Activated CD8-positive, alpha-beta memory T cell treated with anti-CD3 and anti-CD28 coated beads for 24 hours (primary cell): ENCODE data around the gene H3-3A.
A peak's percentile ranks its signal among the peaks of the same experiment; 100 is the strongest.

Source experiments
- DNase-seq: peaks from one replicate; pipeline ENCODE4 v3.0.0-alpha.2; 2020

H3-3A gene

DNA sequence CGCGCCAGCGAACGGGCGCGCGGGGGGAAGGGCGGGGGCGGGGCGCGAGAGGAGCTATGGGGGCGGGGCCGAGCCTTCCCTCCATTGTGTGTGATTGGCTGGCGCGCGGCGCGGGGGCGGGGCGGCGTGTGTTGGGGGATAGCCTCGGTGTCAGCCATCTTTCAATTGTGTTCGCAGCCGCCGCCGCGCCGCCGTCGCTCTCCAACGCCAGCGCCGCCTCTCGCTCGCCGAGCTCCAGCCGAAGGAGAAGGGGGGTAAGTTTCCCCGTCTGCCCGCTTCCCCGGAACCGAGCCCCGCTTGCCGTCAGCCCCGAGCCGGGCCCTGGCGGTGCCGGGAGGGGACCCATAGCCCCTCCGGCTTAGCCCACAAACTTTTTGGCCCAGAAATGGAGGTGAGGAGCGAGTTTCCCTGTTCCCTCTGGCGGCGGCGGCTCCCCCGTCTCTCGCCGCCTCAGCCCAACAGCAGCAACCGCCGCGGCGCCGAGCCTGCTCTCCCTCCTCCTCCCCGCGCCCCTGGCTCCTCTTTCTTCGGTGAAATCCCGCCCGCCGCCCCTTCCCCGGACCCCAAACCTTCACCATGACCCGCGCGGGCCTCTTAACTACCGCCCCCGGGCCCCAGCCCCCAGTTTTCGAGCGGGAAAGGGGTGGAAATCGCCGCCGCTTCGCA, at the start of gene H3-3A:
Gene H3-3A, plus strand, starts transcription at position 159 of the 666 bp plus-strand sequence. CDS start 1,636 bp downstream, outside the sequence.
- DNase-seq, result peak; percentile 99

DNA sequence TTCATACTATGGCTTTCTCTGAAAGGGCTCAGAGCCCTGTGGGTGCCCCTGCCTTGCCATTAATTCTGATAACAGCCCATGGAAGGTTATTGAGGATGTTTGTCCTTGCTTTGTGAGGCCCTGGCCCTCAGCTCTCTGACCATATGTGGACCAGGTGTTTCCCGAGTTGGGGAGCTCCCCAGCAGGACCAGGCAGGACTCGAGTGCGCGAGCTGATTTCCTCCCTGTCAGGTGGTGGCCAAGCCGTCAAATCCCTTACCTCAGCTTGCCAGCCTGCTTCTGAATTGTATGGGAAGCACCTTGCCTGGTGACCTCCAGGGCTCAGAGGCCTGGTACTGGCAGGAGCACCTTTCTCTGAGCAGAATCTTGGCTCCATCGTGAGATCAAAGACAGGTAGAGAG, 45.4 kb upstream of the H3-3A start:
- no peak for DNase-seq

DNA sequence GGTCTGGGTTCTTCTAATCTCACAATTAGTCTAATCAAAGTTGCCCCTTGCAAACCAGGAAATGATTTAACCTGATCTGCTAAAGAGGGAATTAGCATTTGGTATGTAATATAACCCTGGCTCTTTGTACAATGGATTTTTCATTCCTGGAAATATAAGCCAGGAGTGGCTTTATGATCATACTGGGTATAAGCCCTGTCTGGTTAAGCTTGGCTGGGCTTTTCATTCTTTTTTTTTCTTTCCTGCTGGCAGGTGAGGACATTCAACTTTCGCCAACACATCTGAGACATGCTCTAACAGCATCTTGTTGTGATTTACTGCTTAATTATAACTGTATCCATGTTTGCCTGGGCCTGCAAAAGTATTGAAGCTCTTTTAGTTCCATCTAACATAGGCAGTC, 42.9 kb upstream of the H3-3A start:
- DNase-seq, result no peak

GRCh38 chr1:226021401-226021800, 41.1 kb upstream of the H3-3A start:
- no peak for DNase-seq

DNA sequence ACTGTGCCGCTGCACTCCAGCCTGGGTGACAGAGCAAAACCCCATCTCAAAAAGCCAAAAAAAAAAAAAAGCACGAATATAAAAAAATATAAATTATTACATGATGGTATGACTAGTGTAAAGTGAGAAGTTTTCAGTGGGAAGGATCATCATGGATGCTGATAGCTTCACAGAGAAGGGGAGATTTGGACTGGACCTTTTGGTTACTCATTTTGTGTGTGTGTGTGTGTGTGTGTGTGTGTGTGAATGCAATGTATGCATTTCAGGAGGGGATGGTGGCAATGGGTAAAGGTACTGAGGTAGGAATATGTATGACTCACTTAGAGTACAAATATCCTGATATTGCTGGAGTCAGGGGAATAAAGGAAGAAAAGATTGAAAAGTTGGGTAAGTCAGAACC, 40.7 kb upstream of the H3-3A start:
- no peak for DNase-seq

DNA sequence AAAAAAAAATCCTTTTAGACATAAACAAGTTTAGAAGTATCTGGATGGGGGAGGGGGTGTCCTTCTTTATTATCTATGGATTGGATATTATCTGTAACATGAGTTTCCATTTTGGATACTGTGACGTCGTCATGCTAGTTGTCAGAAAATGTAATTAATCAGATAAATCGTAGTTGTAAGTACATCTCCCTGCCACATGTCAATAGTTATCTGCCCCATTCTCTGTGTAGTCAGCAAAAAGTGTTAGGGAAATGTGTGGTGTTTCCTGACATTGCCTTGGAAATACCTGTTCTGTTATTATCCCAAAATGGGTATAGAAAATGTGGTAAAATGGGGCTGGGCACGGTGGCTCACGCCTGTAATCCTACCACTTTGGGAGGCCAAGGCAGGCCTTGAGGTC, 38.8 kb upstream of the H3-3A start:
- DNase-seq, result no peak

GRCh38 chr1:226026833-226027232, 35.7 kb upstream of the H3-3A start:
- DNase-seq, result no peak

DNA sequence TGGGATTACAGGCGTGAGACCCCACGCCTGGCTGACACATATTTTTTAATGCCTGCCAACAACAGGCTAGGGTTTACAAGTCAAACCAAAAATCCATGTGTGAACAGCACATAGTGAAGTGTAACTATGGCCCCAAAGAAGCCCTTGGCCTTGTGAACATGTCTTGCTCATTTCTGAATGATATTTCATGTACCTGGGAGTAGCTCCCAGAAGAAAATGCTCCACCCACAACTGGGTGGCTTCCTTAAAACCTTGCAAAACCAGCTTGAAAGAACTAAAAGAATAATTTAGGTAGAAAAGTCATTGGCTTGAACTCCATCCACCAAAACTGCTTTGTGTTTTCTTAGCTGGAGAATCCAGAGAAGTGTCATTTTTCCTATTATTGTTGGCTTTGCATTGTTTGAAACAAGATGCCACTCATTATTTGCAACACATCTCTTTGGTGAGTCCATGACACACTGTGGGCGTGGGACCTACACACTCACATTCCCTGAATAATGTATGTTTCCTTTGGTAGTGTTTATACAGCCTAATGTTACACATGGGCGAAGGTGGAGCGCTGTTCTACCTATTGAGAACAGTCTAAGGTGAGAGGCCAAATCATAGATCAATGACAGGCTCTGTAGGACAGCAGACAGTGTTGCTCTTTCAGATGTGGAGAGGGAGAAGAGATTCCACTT, 34.8 kb upstream of the H3-3A start:
- DNase-seq, result no peak

DNA sequence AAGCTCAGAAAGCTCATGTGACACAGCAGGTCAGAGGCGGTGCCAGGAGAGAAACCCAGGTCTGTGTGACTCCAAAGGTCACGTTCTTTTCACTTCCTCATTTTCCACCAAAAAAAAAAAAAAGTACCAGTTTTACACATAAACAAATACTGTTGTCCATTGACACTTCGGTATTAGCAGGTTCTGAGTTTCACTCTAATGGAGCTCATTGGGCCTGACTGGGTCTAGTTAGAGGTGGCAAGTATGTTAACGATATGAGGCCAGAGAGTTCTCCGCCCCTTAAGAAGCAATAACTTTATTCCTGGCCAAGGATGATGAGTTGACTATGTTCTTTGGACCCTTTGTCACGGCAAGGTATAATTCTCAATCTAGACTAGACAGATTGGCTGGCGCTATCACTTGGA, 33.4 kb upstream of the H3-3A start:
- DNase-seq, result no peak

- DNase-seq, result no peak
These were observed 32.8 kb upstream of the H3-3A start for GRCh38 chr1:226029568-226030225.

GRCh38 chr1:226033582-226033981, 28.9 kb upstream of the H3-3A start:
- no peak for DNase-seq

- DNase-seq, result no peak
These were observed 28.5 kb upstream of the H3-3A start for GRCh38 chr1:226033991-226034390.

DNA sequence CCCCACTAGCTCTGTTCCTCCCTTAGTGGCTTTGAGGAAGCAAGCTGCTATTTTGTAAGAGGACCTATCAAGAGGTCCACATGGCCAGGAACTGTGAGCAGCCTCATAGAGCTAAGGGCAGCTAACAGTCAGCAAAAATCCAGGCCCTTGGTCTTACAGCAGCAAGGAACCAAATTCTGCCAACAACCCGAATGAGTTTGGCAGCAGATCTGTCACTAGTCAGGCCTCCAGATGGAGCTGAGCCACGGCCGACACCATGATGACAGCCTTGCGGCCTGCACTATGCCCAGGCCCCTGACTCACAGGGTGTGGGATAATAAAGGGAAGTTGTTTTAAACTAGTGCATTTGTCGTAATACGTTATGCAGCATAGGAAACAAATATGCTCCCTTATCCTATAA, 28.0 kb upstream of the H3-3A start:
- no peak for DNase-seq

DNA sequence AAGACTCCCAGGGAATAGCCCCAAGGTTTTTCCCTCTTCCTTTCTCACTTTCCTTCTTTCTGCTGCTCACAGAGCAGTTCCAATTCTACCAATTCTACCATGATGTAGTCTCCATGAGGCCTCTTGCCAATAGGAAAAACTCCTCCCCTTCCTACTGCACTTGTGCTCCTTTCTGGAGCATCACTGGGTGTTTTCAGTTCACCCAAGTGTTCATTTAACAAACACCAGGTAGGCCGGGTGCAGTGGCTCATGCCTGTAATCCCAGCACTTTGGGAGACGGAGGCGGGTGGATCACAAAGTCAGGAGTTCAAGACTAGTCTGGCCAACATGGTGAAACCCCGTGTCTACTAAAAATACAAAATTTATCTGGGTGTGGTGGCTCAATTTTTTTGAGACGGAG, 26.6 kb upstream of the H3-3A start:
- DNase-seq, result no peak

- no peak for DNase-seq
These were observed 23.9 kb upstream of the H3-3A start for GRCh38 chr1:226038661-226039060.

DNA sequence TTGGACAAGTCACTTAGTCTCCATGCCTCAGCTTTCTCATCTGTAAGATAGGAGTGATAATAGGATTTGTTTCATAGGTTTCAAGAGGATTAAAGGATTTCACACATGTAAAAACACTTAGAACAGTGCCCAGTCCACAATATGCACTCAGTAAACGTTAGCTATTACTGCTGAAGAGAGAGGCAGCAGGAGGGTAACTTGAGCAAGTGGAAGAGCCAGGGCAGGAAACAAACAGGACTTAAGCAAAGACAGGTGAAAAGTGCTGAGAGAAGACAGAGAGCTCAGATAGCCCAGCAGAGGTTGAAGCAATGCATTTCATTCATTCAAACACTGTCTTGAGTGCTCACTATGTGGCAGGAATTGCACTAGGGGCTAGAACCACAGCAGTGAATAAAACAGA, 21.1 kb upstream of the H3-3A start:
- no peak for DNase-seq

DNA sequence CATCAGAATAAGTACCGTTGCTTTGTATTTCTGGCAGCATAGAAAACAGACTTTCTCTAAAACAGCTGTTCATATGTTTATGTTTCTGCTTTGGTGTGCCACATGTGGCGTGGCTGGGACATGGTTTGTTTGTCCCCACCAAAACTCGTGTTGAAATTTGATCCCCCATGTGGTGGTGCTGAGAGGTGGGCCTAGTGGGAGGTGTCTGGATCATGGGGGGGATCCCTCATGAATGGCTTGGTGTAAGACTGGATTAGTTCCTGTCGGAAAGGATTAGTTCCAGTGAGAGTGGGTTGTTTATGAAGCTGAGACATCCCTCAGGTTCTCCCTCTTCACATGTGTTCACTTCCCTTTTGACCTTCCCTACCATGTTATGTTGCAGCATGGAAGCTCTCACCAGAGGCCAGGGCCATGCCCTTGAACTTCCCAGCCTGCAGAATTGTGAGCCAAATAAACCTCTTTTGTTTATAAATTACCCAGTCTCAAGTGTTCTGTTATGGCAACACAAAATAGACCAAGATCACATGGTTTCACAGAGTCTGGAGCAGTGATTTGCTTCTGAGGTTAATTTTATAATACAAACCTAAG, 17.9 kb upstream of the H3-3A start:
- no peak for DNase-seq

GRCh38 chr1:226046240-226046639, 16.3 kb upstream of the H3-3A start:
- DNase-seq, result no peak

DNA sequence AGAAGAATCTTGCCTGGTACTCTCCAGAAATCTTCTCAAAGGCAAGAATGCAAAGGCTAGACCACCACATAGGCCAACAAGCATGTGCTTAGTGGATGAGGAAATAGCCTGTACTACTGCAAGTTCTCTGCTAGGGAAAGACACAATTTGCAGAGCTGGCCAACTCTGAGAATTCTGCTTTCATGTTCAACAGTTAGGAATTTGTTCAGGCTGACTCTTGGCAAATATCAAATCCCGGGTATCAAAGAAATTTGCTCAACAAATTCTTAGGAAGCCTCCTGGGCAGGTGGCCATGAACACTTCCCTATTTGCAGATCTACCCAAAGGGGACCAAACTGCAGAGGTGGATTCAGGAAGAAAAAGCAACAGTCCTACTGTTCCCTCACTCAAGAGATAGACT, 15.0 kb upstream of the H3-3A start:
- DNase-seq, result no peak

GRCh38 chr1:226048886-226049285, 13.6 kb upstream of the H3-3A start:
- no peak for DNase-seq

DNA sequence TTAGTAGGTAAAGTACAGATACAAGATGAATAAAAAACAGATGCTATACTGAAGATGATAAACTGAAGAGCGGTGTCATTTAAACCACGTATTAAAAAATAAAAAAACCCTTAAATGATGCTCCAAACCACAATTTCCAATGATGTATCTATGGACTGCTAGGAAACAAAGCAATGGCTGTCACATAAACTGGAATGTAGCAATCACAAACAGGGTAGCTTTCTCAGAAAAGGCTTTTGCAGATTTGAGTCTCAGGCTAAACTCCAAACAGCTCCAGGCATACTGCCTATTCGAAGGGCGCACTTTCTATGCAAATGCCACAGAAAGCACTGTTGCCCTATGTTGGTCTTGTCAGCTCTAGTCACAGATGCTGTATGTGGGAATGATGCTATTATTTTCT, 12.4 kb upstream of the H3-3A start:
- no peak for DNase-seq

DNA sequence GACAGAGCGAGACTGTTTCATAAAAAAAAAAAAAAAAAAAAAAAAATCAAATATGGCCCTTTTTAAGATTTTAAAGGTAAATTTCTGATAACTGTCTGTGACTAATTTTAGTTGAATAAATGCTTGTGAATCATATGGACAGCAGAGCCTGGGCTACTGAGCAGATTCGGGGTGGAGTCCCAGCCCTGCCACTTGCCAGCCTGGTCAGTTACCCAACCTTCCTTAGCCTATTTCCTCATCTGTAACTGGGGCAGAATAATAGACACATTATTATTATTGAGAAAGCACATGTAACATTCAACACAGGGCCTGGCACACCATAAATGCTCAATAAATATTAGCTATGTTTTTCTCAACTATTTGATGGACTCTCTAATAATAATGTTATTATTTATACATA, 11.2 kb upstream of the H3-3A start:
- no peak for DNase-seq

DNA sequence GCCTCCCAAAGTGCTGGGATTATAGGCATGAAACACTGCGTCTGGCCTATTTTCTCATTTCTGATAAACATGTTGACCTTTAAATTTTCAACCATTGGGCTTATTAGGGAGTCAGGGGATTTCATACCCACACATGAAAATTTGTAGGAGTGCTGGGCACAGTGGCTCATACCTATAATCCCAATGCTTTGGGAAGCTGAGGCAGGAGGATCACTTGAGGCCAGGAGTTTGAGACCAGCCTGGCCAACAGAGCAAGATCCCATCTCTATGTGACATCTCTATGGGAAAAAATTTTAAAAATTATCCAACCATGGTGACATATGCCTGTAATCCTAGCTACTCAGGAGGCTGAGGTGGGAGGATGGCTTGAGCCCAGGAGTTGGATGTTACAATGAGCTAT, 10.5 kb upstream of the H3-3A start:
- no peak for DNase-seq
